ENCODE measurements around the gene C1orf94.

- TF ChIP-seq CTCF (IDR thresholded peaks at IDR 0.05) = no peak
- TF ChIP-seq EZH2 (IDR thresholded peaks at IDR 0.05; ENCODE audit: borderline replicate concordance, insufficient read depth, low read depth, low read length, poor library complexity, severe bottlenecking) = no peak
These were observed 27.2 kb upstream of the C1orf94 start for GRCh38 chr1:34149501-34149900.
